B cell (primary cell): ENCODE results near the gene RASD1. TPM values are rescaled to one million over a fixed set of nuclear protein-coding genes. Genes with fewer than 3 reads are reported as not detected.

ENCODE experiments used
- ATAC-seq: fragments of 200-7000 bp; cut with Tn5 transposase; one replicate; pipeline ENCODE4 v1.10.0; 2021; ENCODE audit warnings: low read depth, mild to moderate bottlenecking, moderate number of reproducible peaks, moderate library complexity
- CTCF ChIA-PET: fragments of 350-600 bp; sonication (Branson Sonifier 250); formaldehyde crosslinking; loops from one replicate; lab custom pipeline; 2021; ENCODE audit warnings: antibody characterized with exemption, inconsistent platforms; lab: Charles Lee
- POLR2A ChIA-PET: fragments of 350-600 bp; sonication (Branson Sonifier 250); formaldehyde crosslinking; loops from one replicate; lab custom pipeline; 2021; ENCODE audit warnings: antibody characterized with exemption; lab: Charles Lee
- DNase-seq: peaks from one replicate; pipeline ENCODE4 v3.0.0; 2013
- H2AFZ ChIP-seq: 2 replicates; pipeline ENCODE4 v1.6.1; 2012; ENCODE audit warnings: mild to moderate bottlenecking, low read depth, low read length; ENCODE audit not compliant: insufficient read depth, poor library complexity, severe bottlenecking
- H3K27ac ChIP-seq, 2 donors: 1 replicate in 1 of 2; 2 replicates in 1 of 2; pipeline ENCODE4 v1.5.1; 2012 to 2013; ENCODE audit warnings: low read length in 2 of 2, mild to moderate bottlenecking in 2 of 2, moderate library complexity in 1 of 2
- H3K27me3 ChIP-seq, 4 experiments: fragments of 200-600 bp in 1 of 4; sonication (generic) in 1 of 4; replicated peaks in 1 of 4; 1 replicate in 2 of 4; 2 replicates in 2 of 4; pipeline versions ENCODE4 v1.6.1 to v1.7.0; 2013 to 2016; ENCODE audit warnings: low read length in 3 of 4, mild to moderate bottlenecking in 2 of 4, mixed read lengths in 1 of 4, moderate library complexity in 1 of 4; ENCODE audit not compliant: insufficient read depth in 4 of 4, control insufficient read depth in 3 of 4; ENCODE audit errors: control extremely low read depth in 1 of 4
- H3K36me3 ChIP-seq, 2 experiments: replicated peaks in 1 of 2; 1 replicate in 1 of 2; 2 replicates in 1 of 2; pipeline versions ENCODE4 v1.6.1 to v1.7.1; 2013; ENCODE audit warnings: low read length in 1 of 2; ENCODE audit not compliant: insufficient read depth in 2 of 2, control insufficient read depth in 1 of 2; ENCODE audit errors: control extremely low read depth in 1 of 2, extremely low read depth in 1 of 2
- H3K4me1 ChIP-seq, 2 donors: fragments of 200-600 bp in 1 of 2; sonication (generic) in 1 of 2; 1 replicate in 1 of 2; 2 replicates in 1 of 2; pipeline versions ENCODE4 v1.5.1 to v1.6.1; 2013 to 2017; ENCODE audit warnings: low read length in 2 of 2; ENCODE audit not compliant: control insufficient read depth in 2 of 2, insufficient read depth in 2 of 2
- H3K4me2 ChIP-seq: replicated peaks from 2 replicates; pipeline ENCODE3; 2012; ENCODE audit warnings: mild to moderate bottlenecking, low read depth, low read length; ENCODE audit not compliant: poor library complexity, severe bottlenecking
- H3K4me3 ChIP-seq, 5 experiments: fragments of 200-600 bp in 1 of 5; sonication (generic) in 1 of 5; 1 replicate in 3 of 5; 2 replicates in 2 of 5; pipeline versions ENCODE4 v1.5.1 to v1.7.0; 2011 to 2016; ENCODE audit warnings: low read length in 4 of 5, mild to moderate bottlenecking in 4 of 5, low read depth in 2 of 5, control low read depth in 1 of 5, moderate library complexity in 1 of 5; ENCODE audit not compliant: insufficient read depth in 1 of 5; ENCODE audit errors: control extremely low read depth in 1 of 5, extremely low read depth in 1 of 5
- H3K79me2 ChIP-seq: fragments of 200-600 bp; sonication (generic); one replicate; pipeline ENCODE4 v1.6.0; 2016; ENCODE audit warnings: low read length; ENCODE audit not compliant: control insufficient read depth, insufficient read depth
- H3K9ac ChIP-seq: fragments of 200-600 bp; sonication (generic); 2 replicates; pipeline ENCODE4 v1.6.1; 2017; ENCODE audit warnings: mild to moderate bottlenecking, low read length, moderate library complexity
- H3K9me3 ChIP-seq, 3 donors: one replicate each; pipeline versions ENCODE4 v1.6.1 to v1.7.1; 2013; ENCODE audit warnings: low read length in 2 of 3; ENCODE audit not compliant: control insufficient read depth in 2 of 3, insufficient read depth in 1 of 3; ENCODE audit errors: control extremely low read depth in 1 of 3
- H4K20me1 ChIP-seq: 2 replicates; pipeline ENCODE4 v1.6.0; 2012; ENCODE audit warnings: mild to moderate bottlenecking, low read length; ENCODE audit not compliant: insufficient read depth, control insufficient read depth, poor library complexity, severe bottlenecking
- H3K27ac Mint-ChIP-seq: one replicate; pipeline ENCODE4 v1.8.0; 2021; ENCODE audit warnings: mixed read lengths
- H3K27me3 Mint-ChIP-seq: one replicate; pipeline ENCODE4 v1.8.0; 2021; ENCODE audit warnings: mixed read lengths
- H3K4me1 Mint-ChIP-seq: one replicate; pipeline ENCODE4 v1.8.0; 2021; ENCODE audit warnings: mixed read lengths
- H3K4me3 Mint-ChIP-seq: one replicate; pipeline ENCODE4 v1.8.0; 2021; ENCODE audit warnings: mixed read lengths
- H3K9me3 Mint-ChIP-seq: one replicate; pipeline ENCODE4 v1.8.0; 2022; ENCODE audit warnings: mixed read lengths; ENCODE audit not compliant: insufficient read depth
- EZH2 ChIP-seq: IDR thresholded peaks from 2 replicates; pipeline ENCODE4 v1.6.1; 2012; ENCODE audit warnings: borderline replicate concordance, low read depth, mild to moderate bottlenecking, moderate library complexity, low read length; ENCODE audit not compliant: insufficient read depth, poor library complexity, severe bottlenecking
- WGBS: methylation state at CpG from one replicate; pipeline ENCODE4 v1.1.5; 2013; ENCODE audit warnings: missing lambda C conversion rate; ENCODE audit not compliant: insufficient coverage; 5-methylcytosine and 5-hydroxymethylcytosine counted together
- intact Hi-C: fragments of 100-400 bp; cut with micrococcal nuclease; formaldehyde crosslinking; loops from one replicate; pipeline ENCODE4 v1.10.0; 2022
- polyA plus RNA-seq: library from polyadenylated mRNA; depleted of rRNA; stranded (reverse); fragments of >200 nt; gene quantifications from 2 replicates; pipeline ENCODE4 v1.2.3, GENCODE V29; 2012
- total RNA-seq, 2 donors: library from RNA; stranded (reverse); fragments of 120-200 nt in 1 of 2; gene quantifications; 1 replicate in 1 of 2; 2 replicates in 1 of 2; pipeline versions ENCODE4 v1.2.3 to v1.2.4, GENCODE V29; 2013 to 2022
- TF ChIP-seq, protein P1 (sequence below): fragments of 200-600 bp; IDR thresholded peaks from one replicate; pipeline ENCODE4 v1.8.0; 2022; ENCODE audit warnings: antibody characterized with exemption, mild to moderate bottlenecking

The RASD1 gene
- total and polyA plus RNA-seq, 2 donors (not counting 1 experiment from before 2014, with no cell fraction given) = 0.95 to 3.2 TPM

GRCh38 chr17:17498606-17499301 is 2.6 kb upstream of the RASD1 start:
- POLR2A ChIA-PET = no interaction called here
- TF ChIP-seq EZH2 = no peak
- TF ChIP-seq, protein P1, sequence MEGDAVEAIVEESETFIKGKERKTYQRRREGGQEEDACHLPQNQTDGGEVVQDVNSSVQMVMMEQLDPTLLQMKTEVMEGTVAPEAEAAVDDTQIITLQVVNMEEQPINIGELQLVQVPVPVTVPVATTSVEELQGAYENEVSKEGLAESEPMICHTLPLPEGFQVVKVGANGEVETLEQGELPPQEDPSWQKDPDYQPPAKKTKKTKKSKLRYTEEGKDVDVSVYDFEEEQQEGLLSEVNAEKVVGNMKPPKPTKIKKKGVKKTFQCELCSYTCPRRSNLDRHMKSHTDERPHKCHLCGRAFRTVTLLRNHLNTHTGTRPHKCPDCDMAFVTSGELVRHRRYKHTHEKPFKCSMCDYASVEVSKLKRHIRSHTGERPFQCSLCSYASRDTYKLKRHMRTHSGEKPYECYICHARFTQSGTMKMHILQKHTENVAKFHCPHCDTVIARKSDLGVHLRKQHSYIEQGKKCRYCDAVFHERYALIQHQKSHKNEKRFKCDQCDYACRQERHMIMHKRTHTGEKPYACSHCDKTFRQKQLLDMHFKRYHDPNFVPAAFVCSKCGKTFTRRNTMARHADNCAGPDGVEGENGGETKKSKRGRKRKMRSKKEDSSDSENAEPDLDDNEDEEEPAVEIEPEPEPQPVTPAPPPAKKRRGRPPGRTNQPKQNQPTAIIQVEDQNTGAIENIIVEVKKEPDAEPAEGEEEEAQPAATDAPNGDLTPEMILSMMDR = no peak
- no peak overlapping the region for H3K4me3 Mint-ChIP-seq
- Histone ChIP-seq H3K4me3 (no peak overlapping the region), H3K9me3 (peaks cover 0 to 5% (median 0%) of the 10 kb centered on the region in 3 donors), H3K27ac (no peak overlapping the region), H3K4me1 (peaks cover 24% of the 10 kb centered on the region in 2 donors), H3K79me2 (no peaks in the 10 kb centered on the region), H3K9ac (no peak overlapping the region), H3K27me3 (peaks cover 0 to 29% (median 6%) of the 10 kb centered on the region in 4 experiments), H4K20me1 (no peaks in the 10 kb centered on the region), H3K36me3 (no peaks in the 10 kb centered on the region), H3K4me2 (no peak overlapping the region), H2AFZ (no peak overlapping the region)
- 90% methylated on average over 11 of the region's 16 CpGs for WGBS
- CTCF ChIA-PET = interaction anchor here (4.1 kb wide), 1 partner anchor 141 kb away, joined by 121 read pairs; no protein-coding TSS in a partner anchor
- no peaks in the 10 kb centered on the region for H3K9me3 Mint-ChIP-seq
- H3K27me3 Mint-ChIP-seq = peaks cover 11% of the 10 kb centered on the region
- H3K27ac Mint-ChIP-seq = no peak overlapping the region
- ATAC-seq = no peak
- no peak for DNase-seq
- intact Hi-C loops = loop anchor here (5.0 kb wide), 2 partner anchors 129 to 539 kb away; partner anchors contain the start of genes ATPAF2 and GID4
- H3K4me1 Mint-ChIP-seq = peaks cover 18% of the 10 kb centered on the region
